ENCODE data around the gene DHX34.

Gene DHX34

DNA sequence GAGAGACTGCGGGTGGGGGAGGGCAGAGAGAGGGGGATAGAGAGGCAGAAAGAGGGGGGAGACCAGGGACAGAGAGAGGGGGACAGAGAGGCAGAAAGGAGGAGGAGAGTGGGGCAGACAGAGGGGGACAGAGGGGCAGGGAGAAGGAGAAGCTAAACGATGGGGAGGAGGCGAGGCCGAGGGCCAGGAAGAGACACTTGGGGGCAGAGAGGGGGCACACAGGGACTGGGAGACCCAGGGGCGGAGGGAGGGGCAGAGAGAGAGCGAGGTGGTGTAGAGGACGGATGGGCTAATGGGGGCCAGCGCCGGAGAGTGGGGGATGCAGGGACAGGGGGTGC lies 69.5 kb downstream of the DHX34 start:
- DNase-seq = no peak

DNA sequence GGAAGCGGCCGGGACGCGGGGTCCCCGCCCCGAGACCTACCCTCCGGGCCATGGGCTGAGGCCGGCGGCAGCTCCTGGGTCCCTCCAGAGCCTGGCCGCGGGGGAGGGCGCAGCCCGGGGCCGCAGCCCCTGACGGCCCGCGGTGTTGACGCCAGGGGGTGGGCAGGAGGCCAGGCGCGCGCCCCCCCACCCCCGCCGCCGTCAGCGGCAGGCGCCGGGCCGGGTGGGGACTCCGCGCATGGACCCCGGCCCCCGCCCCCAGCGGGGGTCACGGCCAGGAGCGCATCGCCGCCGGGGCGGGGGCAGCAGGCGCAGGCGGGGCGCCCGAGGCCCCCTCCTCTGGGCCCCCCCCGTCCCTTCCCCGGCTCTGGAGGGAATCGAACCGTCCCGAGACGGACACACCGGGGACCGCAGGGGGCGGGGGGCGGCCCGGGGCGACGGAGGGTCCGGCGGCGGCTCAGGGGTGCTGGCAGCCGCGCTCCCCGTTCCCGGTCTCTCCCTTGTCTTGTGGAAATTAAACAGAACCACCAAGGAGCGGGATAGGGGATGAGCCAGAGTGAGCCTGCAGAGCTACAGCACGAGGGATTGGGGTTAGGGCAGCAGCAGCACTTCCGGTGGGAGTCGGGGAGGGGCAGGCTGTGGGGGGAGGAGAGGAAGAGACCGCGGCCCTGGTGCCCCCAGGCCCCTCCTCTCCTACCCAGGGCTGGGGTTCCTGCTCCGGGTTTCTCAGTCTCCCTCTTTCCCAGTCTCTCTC lies 70.1 kb downstream of the DHX34 start, which contains the start of gene MEIS3:
MEIS3 (minus strand) TSS at position 498 of the 754 bp plus-strand sequence; CDS start at position 52, 446 bp downstream.
- DNase-seq = no peak

DNA sequence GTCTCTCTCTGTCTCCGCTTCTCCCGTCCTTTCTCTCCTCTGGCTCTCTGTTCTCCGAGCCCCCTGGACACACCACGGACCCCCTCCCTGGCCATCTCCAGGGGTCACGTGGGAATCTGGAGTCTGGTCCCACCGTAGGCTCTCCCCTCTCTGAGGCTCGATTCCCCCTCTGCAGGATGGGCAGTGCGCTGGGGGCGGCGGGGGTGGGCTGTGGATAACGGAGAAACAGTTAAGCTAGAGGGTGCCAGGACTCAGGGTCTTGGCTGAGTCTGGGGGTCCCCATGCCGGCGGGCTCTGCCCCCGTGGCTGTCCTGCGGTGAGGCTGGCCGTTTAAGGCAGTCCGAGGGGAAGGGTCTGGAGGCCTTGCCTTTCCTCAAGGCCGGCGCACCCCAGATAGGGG lies 70.7 kb downstream of the DHX34 start:
- DNase-seq = no peak

DNA sequence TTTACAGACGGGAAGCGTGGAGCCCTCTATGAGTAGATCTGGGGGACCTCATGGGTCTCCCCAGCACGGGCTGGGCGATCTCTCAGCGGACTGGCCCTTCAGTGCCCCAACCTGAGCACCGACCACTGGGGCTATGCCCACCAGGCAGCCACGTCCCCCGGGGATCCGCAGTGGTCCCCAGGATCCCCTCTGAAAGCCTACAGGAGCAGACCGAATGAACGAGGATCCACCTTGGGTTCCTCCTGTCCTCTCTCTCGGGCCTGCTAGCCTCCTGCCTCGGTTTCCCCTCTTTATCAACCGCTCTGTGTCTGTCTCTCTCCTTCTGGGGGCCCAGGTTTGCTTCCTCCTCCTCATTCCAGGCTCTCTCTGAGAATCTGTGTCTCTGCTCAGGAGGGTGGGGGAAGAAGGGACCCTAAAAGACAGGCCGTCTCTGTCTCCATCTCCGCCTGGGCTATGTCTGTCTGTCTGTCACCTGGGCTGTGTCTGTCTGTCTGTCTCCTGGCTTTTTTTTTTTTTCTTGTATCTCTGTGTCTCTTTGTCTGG lies 72.2 kb downstream of the DHX34 start:
- DNase-seq = no peak

DNA sequence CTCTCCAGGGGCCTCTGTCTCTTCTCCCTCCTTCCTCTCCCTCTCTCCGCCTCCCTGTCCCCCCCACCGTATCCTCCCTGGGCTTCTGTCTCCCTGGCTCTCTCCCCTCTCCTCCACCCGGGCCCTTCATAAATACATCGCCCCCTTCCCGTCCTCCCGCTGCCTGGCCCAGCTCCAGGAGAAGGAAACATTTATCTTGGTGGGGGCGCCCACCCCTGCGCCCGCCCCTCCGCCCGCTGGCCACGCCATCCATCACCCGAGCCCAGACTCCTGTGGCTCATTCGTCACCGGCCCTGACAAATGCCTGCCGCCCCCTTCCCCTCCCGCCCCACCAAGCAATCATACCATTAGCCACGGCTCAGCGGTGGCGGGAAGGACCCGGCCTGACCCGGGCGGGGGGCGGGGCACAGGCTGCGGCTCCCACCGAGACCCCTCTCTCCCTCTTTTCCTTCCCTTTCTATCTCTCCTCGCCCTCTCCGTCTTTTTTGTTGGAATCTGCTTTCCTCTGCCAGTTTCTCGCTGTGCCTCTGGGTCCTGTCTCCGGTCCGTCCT lies 72.8 kb downstream of the DHX34 start:
- DNase-seq = no peak

DNA sequence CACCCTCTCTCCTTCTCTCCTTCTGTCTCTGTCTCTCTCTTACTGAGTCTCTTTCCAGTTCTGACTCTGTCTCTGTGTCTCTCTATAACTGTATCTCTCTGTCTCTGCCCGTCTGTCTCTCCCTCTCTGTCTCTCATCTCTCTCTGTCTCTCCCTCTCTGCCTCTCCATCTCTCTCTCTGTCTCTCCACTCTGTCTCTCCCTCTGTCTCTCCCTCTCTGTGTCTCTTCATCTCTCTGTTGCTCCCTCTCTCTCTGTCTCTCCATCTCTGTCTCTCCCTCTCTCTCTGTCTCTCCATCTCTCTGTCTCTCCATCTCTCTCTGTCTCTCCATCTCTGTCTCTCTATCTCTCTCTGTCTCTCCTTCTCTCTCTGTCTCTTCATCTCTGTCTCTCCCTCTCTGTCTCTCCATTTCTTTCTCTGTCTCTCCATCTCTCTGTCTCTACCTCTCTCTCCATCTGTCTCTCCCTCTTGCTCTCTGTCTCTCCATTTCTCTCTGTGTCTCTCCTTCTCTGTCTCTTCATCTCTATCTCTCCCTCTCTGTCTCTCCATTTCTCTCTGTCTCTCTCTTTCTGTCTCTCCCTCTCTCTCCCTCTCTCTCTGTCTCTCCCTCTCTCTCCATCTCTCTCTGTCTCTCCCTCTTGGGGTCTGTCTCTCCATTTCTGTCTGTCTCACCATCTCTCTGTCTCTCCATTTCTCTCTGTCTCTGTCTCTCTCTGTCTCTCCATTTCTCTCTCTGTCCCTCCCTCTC lies 73.5 kb downstream of the DHX34 start:
- no peak for DNase-seq

DNA sequence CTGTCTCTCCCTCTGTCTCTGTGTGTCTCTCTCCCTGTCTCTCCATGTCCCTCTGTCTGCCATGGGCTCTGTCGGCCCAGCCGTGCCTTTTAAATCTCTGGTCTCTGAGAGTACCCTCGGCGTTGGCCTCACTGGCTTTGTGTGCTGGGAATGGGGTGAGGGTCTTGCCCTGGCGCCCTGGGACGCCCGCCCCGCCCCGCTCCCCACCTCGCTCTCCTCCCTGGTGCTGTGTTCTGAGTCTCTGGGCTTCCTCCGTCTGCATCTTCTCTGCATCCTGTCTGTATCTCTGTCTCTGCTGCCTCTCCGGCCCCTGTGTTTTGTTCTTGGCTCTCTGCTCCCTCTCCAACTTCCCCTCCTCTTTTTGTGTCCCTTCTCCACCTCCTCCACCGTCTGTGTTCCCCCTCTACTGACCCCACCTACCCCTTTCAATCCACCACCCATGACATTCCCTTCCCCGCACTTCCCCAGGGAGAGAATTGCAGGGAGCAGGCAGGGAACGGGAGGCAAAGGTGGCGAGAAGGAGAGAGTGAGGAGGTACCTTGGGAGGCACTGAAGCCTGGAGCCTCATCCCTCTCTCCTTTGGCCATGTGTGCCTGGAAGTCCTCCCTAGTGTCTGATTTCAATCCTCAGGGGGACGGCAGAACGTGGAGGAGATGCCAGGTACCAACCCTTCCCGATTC lies 74.2 kb downstream of the DHX34 start:
- DNase-seq = no peak

DNA sequence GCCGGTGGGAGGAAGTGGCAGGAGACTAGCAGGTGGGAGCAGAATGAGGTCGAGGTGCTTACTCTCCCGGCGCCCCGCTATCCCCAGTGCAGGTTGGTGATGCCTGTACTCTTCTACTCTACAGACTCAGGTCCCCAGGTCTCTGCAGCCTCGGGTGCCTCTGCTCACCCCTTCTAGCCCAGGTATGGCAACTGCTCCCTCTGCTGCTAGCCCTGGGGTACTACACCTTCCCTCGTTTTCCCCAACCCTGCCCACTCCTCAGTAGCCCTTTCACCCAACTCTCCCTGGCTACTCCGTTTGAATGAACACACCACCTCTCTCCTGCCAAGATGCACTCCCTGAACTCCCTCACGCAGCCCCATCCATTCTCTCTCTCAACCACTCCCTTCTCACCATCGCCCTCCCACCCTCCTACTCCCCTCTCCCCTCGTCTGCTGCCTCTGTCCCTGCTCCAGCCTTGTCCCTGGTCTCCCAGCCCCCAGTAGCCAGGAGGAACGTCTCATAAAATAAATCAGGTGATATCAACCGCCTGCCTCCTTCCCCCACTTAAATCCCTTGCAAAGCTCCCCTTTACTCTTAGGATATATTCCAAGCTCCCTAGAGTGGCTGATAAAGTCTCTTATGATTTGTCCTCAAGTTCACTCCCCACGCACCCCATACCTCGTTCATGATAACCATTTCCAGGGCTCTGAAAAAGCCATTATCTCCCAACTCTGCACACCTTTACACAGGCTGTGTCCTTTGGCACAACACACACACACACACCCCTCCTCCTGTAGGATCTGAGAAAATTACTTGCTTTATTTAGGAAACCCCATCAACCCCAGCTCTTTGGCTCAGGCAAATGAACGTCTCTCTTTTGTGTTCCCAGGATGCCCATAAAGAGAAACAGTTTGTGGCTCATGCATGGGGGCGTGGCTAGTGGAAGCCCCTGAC lies 78.4 kb downstream of the DHX34 start:
- DNase-seq = peak; percentile 71

DNA sequence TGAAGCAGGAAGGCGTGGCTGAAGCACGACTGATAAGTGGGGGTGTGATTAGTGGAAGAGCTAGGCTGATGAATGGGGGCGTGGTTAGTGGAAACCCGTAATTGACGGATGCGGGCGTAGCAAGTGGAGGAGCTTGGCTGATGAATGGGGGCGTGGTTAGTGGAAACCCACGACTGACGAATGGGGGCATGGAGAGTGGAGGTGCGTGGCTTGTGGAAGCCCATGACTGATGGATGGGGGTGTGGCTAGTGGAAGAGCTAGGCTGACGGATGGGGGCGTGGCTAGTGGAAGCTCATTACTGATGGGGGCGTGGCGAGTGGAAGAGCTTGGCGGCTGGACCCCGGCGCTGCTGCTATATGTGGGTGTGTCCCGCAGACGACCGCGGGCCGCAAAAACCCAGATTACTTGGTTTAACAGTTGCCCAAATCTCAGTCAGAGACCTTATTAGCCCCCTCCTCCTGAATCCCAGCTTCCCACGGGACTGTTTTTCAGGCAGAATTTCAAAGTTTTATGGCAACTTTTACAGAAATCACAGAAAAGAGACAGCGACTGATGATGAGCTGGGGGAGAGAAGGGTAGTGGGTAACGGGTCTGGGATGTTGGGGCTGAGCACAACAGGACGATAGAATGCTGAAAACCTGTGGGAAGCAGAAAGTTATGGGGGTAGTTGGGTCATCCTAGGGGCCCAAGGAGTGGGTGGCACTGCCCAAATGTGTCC lies 79.2 kb downstream of the DHX34 start:
- DNase-seq = peak; percentile 98

DNA sequence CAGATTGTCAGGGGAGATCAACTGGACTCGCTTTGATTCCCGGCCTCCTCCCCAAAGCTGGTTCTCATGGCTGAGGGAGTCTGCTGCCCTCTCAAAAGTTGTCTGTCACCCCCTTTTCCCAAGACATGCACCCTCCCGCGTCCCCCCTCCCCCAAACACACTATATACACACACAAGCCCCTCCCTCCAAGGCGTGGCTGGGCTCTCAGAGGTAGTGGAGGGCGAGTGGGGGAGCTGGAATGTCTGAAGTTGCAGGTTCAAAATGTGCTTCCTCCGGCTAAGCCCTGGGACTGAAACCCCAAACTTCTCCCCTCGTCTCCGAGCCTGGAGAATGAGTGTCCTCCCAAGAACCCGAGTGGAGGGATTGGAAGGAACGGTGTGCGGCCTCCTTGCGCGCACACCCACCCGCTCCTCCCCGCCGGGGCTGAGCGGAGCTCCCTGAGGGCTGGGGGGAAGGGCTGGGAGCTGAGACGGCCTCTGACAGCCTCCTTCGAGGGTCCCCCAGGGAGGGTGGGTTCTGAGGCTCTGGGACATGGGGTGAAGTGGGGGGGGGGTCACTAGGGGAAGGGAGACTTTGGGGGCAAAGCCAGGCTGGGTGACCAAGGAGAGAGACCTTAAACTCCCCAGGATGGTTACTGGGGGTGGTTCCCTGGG lies 80.2 kb downstream of the DHX34 start:
- no peak for DNase-seq

DNA sequence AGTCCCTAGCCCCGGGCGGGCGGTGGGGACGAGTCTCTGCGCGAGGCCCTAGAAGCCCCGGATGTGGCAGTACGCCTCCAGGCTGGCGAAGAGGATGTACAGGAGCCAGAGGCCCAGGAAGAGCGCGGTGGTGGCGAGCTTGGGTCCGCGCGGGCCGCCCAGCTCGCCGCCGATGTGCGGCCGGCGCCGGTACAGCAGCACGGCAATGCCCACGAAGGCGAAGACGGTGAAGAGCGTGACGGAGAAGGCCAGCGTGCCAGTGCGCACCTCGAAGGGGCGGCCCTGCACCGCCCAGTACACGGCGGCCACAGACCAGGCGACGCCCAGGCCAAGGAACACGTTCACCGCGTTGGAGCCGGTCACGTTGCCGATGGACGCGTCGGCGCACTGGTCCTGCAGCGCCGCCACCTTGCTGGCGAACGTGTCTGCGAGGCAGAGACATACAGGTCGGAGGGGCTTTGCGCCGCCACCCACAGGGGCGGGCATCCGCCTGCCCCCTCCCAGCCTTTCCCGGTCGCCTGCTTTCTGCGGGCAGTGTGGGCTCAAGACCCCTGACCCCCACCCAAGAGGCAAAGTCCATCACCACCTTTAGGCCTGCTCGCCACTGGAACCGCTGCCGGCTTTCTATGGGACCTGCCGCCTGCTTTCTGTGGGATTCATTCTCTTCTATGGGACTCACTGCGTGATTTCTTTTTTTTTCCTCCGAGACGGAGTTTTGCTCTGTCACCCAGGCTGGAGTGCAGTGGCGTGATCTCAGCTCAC lies 81.1 kb downstream of the DHX34 start:
- DNase-seq = peak; percentile 69

DNA sequence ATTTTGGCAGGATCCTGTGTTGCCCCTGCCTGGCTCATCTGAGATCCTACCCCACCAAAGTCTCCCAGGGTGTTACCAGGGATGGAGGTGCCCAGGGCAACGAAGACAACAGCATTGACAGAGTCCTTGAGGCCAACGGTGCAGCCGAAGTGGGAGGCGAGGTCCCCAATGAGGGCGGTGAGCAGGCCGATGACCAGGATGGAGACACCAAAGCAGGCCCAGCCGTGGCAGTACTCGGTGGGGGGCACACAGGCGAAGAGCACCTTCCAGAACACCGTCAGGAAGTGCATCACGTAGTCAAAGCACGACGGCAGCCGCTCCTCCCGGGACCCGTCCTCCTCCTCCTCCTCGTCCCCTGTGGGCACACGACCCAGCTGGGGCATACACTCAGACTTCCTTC lies 83.0 kb downstream of the DHX34 start:
- DNase-seq = no peak
